WTC11 (cell line): ENCODE data around the gene ALG2. TPM values are rescaled to one million over a fixed set of nuclear protein-coding genes. Genes with fewer than 3 reads are reported as not detected.

ENCODE experiments used
- ATAC-seq: fragments of 200-7000 bp; cut with Tn5 transposase; 2 replicates; pipeline ENCODE4 v1.10.0; 2021; ENCODE audit warnings: mild to moderate bottlenecking, moderate library complexity
- CTCF ChIA-PET: fragments of 300-600 bp; sonication (Branson Sonifier 250); formaldehyde crosslinking; loops from one replicate; lab custom pipeline; 2021; ENCODE audit warnings: antibody characterized with exemption; lab: Charles Lee
- POLR2A ChIA-PET: fragments of 350-600 bp; sonication (Branson Sonifier 250); formaldehyde crosslinking; loops from one replicate; lab custom pipeline; 2021; ENCODE audit warnings: antibody characterized with exemption; lab: Charles Lee
- DNase-seq: peaks from one replicate; pipeline ENCODE4 v3.0.0; 2021; ENCODE audit warnings: low spot score
- H3K27ac Mint-ChIP-seq: 2 replicates; pipeline ENCODE4 v1.8.0; 2021; ENCODE audit warnings: mixed read lengths
- H3K27me3 Mint-ChIP-seq: 2 replicates; pipeline ENCODE4 v1.8.0; 2021; ENCODE audit warnings: low read depth, mild to moderate bottlenecking, moderate library complexity, mixed read lengths
- H3K36me3 Mint-ChIP-seq: 2 replicates; pipeline ENCODE4 v1.8.0; 2021; ENCODE audit warnings: mixed read lengths
- H3K4me1 Mint-ChIP-seq: 2 replicates; pipeline ENCODE4 v1.8.0; 2022; ENCODE audit warnings: mixed read lengths
- H3K4me3 Mint-ChIP-seq: 2 replicates; pipeline ENCODE4 v1.8.0; 2021; ENCODE audit warnings: mild to moderate bottlenecking, moderate library complexity, mixed read lengths
- H3K9me3 Mint-ChIP-seq: 2 replicates; pipeline ENCODE4 v1.8.0; 2021; ENCODE audit warnings: mixed read lengths
- CBFB ChIP-seq: sonication (generic); formaldehyde crosslinking; IDR thresholded peaks from 2 replicates; pipeline ENCODE4 v1.8.1; 2022; ENCODE audit warnings: mild to moderate bottlenecking, low read depth, missing genetic modification reagents
- CREB1 ChIP-seq: sonication (generic); formaldehyde crosslinking; IDR thresholded peaks from 2 replicates; pipeline ENCODE4 v1.8.0; 2023; ENCODE audit warnings: mild to moderate bottlenecking, missing genetic modification reagents
- EMX1 ChIP-seq: fragments of 250-450 bp; sonication (Bioruptor Pico); IDR thresholded peaks from 2 replicates; pipeline ENCODE4 v1.8.0; 2021; ENCODE audit warnings: mild to moderate bottlenecking
- FOXJ3 ChIP-seq: sonication (generic); formaldehyde crosslinking; IDR thresholded peaks from 2 replicates; pipeline ENCODE4 v1.9.0; 2021; ENCODE audit warnings: missing genetic modification reagents, mild to moderate bottlenecking, borderline replicate concordance
- IRF2 ChIP-seq: sonication (generic); formaldehyde crosslinking; IDR thresholded peaks from 2 replicates; pipeline ENCODE4 v1.8.0; 2022; ENCODE audit warnings: low read depth, missing genetic modification reagents, borderline replicate concordance
- JUN ChIP-seq: sonication (generic); formaldehyde crosslinking; IDR thresholded peaks from 2 replicates; pipeline ENCODE4 v1.8.0; 2023; ENCODE audit warnings: mild to moderate bottlenecking, missing genetic modification reagents
- RORB ChIP-seq: fragments of 250-450 bp; sonication (Bioruptor Pico); IDR thresholded peaks from 2 replicates; pipeline ENCODE4 v1.9.0; 2021; ENCODE audit warnings: mild to moderate bottlenecking
- TEAD1 ChIP-seq: sonication (generic); formaldehyde crosslinking; IDR thresholded peaks from 2 replicates; pipeline ENCODE4 v1.8.0; 2022; ENCODE audit warnings: mild to moderate bottlenecking, missing genetic modification reagents
- TP53 ChIP-seq: sonication (generic); formaldehyde crosslinking; IDR thresholded peaks from 2 replicates; pipeline ENCODE4 v1.8.1; 2023; ENCODE audit warnings: mild to moderate bottlenecking, missing genetic modification reagents
- ZBTB21 ChIP-seq: sonication (generic); formaldehyde crosslinking; IDR thresholded peaks from 2 replicates; pipeline ENCODE4 v1.8.1; 2023; ENCODE audit warnings: mild to moderate bottlenecking, missing genetic modification reagents, borderline replicate concordance
- ZNF232 ChIP-seq: sonication (generic); formaldehyde crosslinking; IDR thresholded peaks from 2 replicates; pipeline ENCODE4 v1.8.0; 2022; ENCODE audit warnings: mild to moderate bottlenecking, missing genetic modification reagents
- ZNF396 ChIP-seq: fragments of 250-450 bp; sonication (Bioruptor Pico); IDR thresholded peaks from 2 replicates; pipeline ENCODE4 v1.8.0; 2021; ENCODE audit warnings: mild to moderate bottlenecking, moderate library complexity, borderline replicate concordance
- ZNF671 ChIP-seq: fragments of 250-450 bp; sonication (Bioruptor Pico); IDR thresholded peaks from 2 replicates; pipeline ENCODE4 v1.8.0; 2021; ENCODE audit warnings: mild to moderate bottlenecking
- total RNA-seq: library from RNA; stranded (reverse); gene quantifications from 3 replicates; pipeline ENCODE4 v1.2.3, GENCODE V29; 2021
- TF ChIP-seq, protein P1 (sequence below): sonication (generic); formaldehyde crosslinking; IDR thresholded peaks from 2 replicates; pipeline ENCODE4 v1.8.0; 2022; ENCODE audit warnings: missing genetic modification reagents
- TF ChIP-seq, protein P2 (sequence below): sonication (generic); formaldehyde crosslinking; IDR thresholded peaks from 2 replicates; pipeline ENCODE4 v1.8.0; 2023; ENCODE audit warnings: mild to moderate bottlenecking, missing genetic modification reagents
- TF ChIP-seq, protein P3 (sequence below): sonication (generic); formaldehyde crosslinking; IDR thresholded peaks from 2 replicates; pipeline ENCODE4 v1.8.1; 2022; ENCODE audit warnings: mild to moderate bottlenecking, moderate library complexity, missing genetic modification reagents
- TF ChIP-seq, protein P4 (sequence below): sonication (generic); formaldehyde crosslinking; IDR thresholded peaks from 2 replicates; pipeline ENCODE4 v1.8.0; 2023; ENCODE audit warnings: missing genetic modification reagents
- TF ChIP-seq, protein P5 (sequence below): fragments of 250-450 bp; sonication (Bioruptor Pico); IDR thresholded peaks from 2 replicates; pipeline ENCODE4 v1.9.0; 2021; ENCODE audit warnings: moderate library complexity, mild to moderate bottlenecking, inconsistent platforms, borderline replicate concordance
- TF ChIP-seq, protein P6 (sequence below): fragments of 250-450 bp; sonication (Bioruptor Pico); IDR thresholded peaks from 2 replicates; pipeline ENCODE4 v1.9.0; 2021; ENCODE audit warnings: mild to moderate bottlenecking
- TF ChIP-seq, protein P7 (sequence below): fragments of 250-450 bp; sonication (Bioruptor Pico); conservative IDR thresholded peaks from 2 replicates; pipeline ENCODE4 v1.9.0; 2021; ENCODE audit warnings: mild to moderate bottlenecking

ALG2 gene
- total RNA-seq, 1 experiment from 2014 or later = 25.2 TPM

DNA sequence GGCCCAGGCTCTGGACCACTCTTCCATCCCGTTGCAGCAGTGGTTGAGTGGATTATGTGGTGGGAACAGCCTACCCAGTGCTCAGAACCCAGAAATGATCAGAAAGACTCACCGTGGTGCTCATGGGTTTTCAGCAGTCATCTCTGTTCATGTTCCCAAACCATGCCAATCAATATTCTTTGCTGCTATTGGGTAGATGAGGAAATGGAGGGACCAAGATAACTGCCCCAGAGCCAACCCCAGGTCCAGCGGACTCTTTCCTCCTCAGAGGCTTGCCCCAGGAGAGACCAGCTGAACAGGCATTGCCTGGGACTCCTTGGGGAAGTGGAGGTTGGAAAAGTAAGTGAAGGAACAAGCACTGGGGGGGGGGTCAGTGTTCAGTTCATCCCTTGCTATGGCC, 38.1 kb downstream of the ALG2 start:
- TF ChIP-seq FOXJ3 (CRISPR knock-in tag) (no peak), ZNF232 (CRISPR knock-in tag) (no peak), RORB (CRISPR knock-in tag) (no peak), CBFB (CRISPR knock-in tag) (no peak), TP53 (CRISPR knock-in tag) (no peak), ZNF396 (CRISPR knock-in tag) (no peak)
- TF ChIP-seq, protein P1, sequence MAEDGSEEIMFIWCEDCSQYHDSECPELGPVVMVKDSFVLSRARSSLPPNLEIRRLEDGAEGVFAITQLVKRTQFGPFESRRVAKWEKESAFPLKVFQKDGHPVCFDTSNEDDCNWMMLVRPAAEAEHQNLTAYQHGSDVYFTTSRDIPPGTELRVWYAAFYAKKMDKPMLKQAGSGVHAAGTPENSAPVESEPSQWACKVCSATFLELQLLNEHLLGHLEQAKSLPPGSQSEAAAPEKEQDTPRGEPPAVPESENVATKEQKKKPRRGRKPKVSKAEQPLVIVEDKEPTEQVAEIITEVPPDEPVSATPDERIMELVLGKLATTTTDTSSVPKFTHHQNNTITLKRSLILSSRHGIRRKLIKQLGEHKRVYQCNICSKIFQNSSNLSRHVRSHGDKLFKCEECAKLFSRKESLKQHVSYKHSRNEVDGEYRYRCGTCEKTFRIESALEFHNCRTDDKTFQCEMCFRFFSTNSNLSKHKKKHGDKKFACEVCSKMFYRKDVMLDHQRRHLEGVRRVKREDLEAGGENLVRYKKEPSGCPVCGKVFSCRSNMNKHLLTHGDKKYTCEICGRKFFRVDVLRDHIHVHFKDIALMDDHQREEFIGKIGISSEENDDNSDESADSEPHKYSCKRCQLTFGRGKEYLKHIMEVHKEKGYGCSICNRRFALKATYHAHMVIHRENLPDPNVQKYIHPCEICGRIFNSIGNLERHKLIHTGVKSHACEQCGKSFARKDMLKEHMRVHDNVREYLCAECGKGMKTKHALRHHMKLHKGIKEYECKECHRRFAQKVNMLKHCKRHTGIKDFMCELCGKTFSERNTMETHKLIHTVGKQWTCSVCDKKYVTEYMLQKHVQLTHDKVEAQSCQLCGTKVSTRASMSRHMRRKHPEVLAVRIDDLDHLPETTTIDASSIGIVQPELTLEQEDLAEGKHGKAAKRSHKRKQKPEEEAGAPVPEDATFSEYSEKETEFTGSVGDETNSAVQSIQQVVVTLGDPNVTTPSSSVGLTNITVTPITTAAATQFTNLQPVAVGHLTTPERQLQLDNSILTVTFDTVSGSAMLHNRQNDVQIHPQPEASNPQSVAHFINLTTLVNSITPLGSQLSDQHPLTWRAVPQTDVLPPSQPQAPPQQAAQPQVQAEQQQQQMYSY = no peak
- TF ChIP-seq, protein P2, sequence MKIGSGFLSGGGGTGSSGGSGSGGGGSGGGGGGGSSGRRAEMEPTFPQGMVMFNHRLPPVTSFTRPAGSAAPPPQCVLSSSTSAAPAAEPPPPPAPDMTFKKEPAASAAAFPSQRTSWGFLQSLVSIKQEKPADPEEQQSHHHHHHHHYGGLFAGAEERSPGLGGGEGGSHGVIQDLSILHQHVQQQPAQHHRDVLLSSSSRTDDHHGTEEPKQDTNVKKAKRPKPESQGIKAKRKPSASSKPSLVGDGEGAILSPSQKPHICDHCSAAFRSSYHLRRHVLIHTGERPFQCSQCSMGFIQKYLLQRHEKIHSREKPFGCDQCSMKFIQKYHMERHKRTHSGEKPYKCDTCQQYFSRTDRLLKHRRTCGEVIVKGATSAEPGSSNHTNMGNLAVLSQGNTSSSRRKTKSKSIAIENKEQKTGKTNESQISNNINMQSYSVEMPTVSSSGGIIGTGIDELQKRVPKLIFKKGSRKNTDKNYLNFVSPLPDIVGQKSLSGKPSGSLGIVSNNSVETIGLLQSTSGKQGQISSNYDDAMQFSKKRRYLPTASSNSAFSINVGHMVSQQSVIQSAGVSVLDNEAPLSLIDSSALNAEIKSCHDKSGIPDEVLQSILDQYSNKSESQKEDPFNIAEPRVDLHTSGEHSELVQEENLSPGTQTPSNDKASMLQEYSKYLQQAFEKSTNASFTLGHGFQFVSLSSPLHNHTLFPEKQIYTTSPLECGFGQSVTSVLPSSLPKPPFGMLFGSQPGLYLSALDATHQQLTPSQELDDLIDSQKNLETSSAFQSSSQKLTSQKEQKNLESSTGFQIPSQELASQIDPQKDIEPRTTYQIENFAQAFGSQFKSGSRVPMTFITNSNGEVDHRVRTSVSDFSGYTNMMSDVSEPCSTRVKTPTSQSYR (CRISPR knock-in tag) = no peak
- TF ChIP-seq, protein P3, sequence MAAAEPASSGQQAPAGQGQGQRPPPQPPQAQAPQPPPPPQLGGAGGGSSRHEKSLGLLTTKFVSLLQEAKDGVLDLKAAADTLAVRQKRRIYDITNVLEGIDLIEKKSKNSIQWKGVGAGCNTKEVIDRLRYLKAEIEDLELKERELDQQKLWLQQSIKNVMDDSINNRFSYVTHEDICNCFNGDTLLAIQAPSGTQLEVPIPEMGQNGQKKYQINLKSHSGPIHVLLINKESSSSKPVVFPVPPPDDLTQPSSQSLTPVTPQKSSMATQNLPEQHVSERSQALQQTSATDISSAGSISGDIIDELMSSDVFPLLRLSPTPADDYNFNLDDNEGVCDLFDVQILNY (CRISPR knock-in tag) = no peak
- TF ChIP-seq, protein P4, sequence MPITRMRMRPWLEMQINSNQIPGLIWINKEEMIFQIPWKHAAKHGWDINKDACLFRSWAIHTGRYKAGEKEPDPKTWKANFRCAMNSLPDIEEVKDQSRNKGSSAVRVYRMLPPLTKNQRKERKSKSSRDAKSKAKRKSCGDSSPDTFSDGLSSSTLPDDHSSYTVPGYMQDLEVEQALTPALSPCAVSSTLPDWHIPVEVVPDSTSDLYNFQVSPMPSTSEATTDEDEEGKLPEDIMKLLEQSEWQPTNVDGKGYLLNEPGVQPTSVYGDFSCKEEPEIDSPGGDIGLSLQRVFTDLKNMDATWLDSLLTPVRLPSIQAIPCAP = no peak
- TF ChIP-seq, all 79 proteins: peak for 0
- peaks cover 19% of the 10 kb centered on the region for H3K4me1 Mint-ChIP-seq
- H3K4me3 Mint-ChIP-seq = no peak overlapping the region
- no peak overlapping the region for H3K27ac Mint-ChIP-seq
- DNase-seq (no peak), ATAC-seq (no peak)
- ChIA-PET CTCF (interaction anchor here (0.7 to 2.9 kb wide), 10 partner anchors 10 to 827 kb away, joined by 4 to 33 read pairs (median 10); partner anchors contain the start of genes ALG2 and SEC61B), POLR2A (interaction anchor here (0.6 kb wide), 1 partner anchor 76 kb away, joined by 3 read pairs; no protein-coding TSS in a partner anchor)
- no peaks in the 10 kb centered on the region for H3K36me3 Mint-ChIP-seq
- H3K9me3 Mint-ChIP-seq = no peaks in the 10 kb centered on the region
- no peaks in the 10 kb centered on the region; the same call in 1 of the 2 replicates for H3K27me3 Mint-ChIP-seq

DNA sequence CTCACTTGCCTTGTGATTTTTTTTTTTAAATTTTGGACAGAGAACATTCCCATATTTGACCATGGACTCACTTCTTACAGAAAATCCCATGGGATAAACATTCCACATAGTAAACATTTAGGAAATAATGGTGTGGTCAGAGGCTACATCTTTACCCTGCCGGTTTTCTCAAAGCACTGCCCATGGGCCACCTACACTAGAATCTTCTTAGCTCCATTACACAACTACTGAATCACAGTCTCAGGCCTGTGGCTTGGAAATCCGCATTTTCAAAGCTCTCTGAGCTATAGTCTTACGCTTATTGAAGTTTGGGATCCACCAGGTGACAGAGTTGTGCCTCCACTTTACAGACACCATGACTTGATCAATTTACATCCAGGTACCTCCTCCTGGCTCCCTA, 39.4 kb downstream of the ALG2 start:
- ChIA-PET CTCF (interaction anchor here (0.8 to 1.6 kb wide), 5 partner anchors 19 to 829 kb away, joined by 3 to 7 read pairs (median 4); partner anchors contain the start of gene ALG2), POLR2A (interaction anchor here (1.1 kb wide), 1 partner anchor 59 kb away, joined by 6 read pairs; no protein-coding TSS in a partner anchor)
- DNase-seq (no peak), ATAC-seq (no peak)
- Mint-ChIP-seq H3K4me3 (no peak overlapping the region), H3K27me3 (no peaks in the 10 kb centered on the region; the same call in 1 of the 2 replicates), H3K4me1 (peaks cover 23% of the 10 kb centered on the region), H3K36me3 (no peaks in the 10 kb centered on the region), H3K27ac (no peak overlapping the region), H3K9me3 (no peaks in the 10 kb centered on the region)
- TF ChIP-seq TEAD1 (CRISPR knock-in tag) (no peak), CREB1 (CRISPR knock-in tag) (no peak), ZNF671 (CRISPR knock-in tag) (no peak), IRF2 (no peak), JUN (CRISPR knock-in tag) (no peak), ZBTB21 (CRISPR knock-in tag) (no peak), EMX1 (CRISPR knock-in tag) (no peak)
- TF ChIP-seq, protein P5, sequence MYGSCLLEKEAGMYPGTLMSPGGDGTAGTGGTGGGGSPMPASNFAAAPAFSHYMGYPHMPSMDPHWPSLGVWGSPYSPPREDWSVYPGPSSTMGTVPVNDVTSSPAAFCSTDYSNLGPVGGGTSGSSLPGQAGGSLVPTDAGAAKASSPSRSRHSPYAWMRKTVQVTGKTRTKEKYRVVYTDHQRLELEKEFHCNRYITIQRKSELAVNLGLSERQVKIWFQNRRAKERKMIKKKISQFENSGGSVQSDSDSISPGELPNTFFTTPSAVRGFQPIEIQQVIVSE (CRISPR knock-in tag) = no peak
- TF ChIP-seq, protein P6, sequence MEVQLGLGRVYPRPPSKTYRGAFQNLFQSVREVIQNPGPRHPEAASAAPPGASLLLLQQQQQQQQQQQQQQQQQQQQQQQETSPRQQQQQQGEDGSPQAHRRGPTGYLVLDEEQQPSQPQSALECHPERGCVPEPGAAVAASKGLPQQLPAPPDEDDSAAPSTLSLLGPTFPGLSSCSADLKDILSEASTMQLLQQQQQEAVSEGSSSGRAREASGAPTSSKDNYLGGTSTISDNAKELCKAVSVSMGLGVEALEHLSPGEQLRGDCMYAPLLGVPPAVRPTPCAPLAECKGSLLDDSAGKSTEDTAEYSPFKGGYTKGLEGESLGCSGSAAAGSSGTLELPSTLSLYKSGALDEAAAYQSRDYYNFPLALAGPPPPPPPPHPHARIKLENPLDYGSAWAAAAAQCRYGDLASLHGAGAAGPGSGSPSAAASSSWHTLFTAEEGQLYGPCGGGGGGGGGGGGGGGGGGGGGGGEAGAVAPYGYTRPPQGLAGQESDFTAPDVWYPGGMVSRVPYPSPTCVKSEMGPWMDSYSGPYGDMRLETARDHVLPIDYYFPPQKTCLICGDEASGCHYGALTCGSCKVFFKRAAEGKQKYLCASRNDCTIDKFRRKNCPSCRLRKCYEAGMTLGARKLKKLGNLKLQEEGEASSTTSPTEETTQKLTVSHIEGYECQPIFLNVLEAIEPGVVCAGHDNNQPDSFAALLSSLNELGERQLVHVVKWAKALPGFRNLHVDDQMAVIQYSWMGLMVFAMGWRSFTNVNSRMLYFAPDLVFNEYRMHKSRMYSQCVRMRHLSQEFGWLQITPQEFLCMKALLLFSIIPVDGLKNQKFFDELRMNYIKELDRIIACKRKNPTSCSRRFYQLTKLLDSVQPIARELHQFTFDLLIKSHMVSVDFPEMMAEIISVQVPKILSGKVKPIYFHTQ (CRISPR knock-in tag) = no peak
- TF ChIP-seq, protein P7, sequence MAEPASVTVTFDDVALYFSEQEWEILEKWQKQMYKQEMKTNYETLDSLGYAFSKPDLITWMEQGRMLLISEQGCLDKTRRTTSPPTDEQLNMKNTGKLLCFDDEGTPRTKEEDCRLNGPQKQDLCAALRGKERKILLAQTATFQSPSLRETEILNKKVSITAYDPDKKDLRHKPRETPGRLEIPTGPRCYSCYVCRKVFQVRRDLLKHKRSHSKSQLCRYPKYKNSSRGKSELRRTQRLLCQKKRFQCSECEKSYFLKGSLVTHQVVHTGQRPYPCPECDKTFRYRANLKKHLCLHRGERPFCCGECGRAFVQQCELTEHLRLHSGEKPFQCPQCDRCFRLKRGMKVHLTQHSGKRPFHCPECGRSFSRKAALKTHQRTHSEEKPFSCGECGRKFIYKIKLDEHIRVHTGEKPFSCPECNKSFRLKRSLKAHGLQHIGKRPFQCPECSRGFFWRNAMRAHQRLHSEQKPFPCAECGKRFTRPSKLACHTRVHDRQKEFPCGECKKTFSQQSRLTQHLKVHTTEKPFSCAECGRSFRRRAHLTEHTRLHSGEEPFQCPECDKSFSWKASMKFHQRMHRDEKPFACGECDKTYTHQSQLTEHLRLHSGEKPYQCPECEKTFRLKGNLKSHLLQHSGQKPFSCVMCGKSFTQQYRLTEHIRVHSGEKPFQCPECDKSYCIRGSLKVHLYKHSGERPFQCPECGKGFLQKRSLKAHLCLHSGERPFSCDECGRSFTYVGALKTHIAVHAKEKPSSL = no peak
